ENCODE measurements around the gene SMC3.
"Not testable (repeated sequence)": the region's sequence is repeated elsewhere in the genome, so short reads cannot be mapped to it uniquely, and the experiment has no call there.

The SMC3 gene

GRCh38 chr10:110591760-110592159, 24.3 kb downstream of the SMC3 start:
- DNase-seq = no peak

GRCh38 chr10:110597476-110597875, 30.0 kb downstream of the SMC3 start:
- no peak for DNase-seq

- DNase-seq = peak; percentile 64
Observed at GRCh38 chr10:110600487-110601101, 33.1 kb downstream of the SMC3 start.

GRCh38 chr10:110601581-110601980, 34.1 kb downstream of the SMC3 start:
- DNase-seq = peak; percentile 30

GRCh38 chr10:110608087-110608486, 40.6 kb downstream of the SMC3 start:
- DNase-seq = no peak

GRCh38 chr10:110609605-110610004, 42.1 kb downstream of the SMC3 start:
- no peak for DNase-seq

GRCh38 chr10:110610308-110610774, 42.8 kb downstream of the SMC3 start:
- peak; percentile 52 for DNase-seq

GRCh38 chr10:110610781-110611180, 43.3 kb downstream of the SMC3 start:
- not testable (repeated sequence) for DNase-seq

- no peak for DNase-seq
Observed at GRCh38 chr10:110612087-110612486, 44.6 kb downstream of the SMC3 start.

GRCh38 chr10:110612629-110613028, 45.1 kb downstream of the SMC3 start:
- DNase-seq = no peak

- DNase-seq = no peak
Observed at GRCh38 chr10:110613341-110613995, 46.0 kb downstream of the SMC3 start.

- no peak for DNase-seq
Observed at GRCh38 chr10:110613996-110614495, 46.6 kb downstream of the SMC3 start.

GRCh38 chr10:110615057-110615747, 47.7 kb downstream of the SMC3 start:
- DNase-seq = peak; percentile 21

GRCh38 chr10:110616493-110617033, 49.1 kb downstream of the SMC3 start:
- no peak for DNase-seq

GRCh38 chr10:110617425-110618229, 50.1 kb downstream of the SMC3 start:
- no peak for DNase-seq

- DNase-seq = no peak
Observed at GRCh38 chr10:110618230-110618610, 50.7 kb downstream of the SMC3 start.

- no peak for DNase-seq
Observed at GRCh38 chr10:110619514-110620397, 52.3 kb downstream of the SMC3 start.

GRCh38 chr10:110620398-110620719, 52.9 kb downstream of the SMC3 start:
- no peak for DNase-seq

GRCh38 chr10:110623316-110623715, 55.8 kb downstream of the SMC3 start:
- DNase-seq = not testable (repeated sequence)

- DNase-seq = no peak
Observed at GRCh38 chr10:110625356-110625894, 57.9 kb downstream of the SMC3 start.

All from fibroblast of skin of right biceps (primary cell).